ENCODE data around the gene PIP5K1B.

DNA sequence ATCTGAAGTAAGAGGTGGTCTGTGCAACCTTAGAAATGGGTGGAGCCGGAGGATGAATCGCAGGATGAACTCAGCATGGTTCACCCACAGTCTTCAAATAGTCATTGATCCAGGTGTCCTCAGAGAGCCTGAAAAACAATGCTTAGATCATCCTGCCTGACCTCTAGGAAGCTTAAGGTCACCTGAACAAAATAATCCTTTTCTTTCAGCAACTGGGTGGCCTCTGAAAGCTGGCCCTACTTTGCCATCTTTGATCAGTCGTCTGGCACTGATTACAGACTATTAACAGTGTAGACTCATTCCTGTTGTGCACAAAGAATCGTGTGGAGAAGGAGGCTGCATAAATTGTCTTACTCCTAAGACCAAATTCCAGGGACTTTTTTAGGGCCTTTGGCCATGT is 50.7 kb downstream of the PIP5K1B start:
- TF ChIP-seq CTCF (IDR thresholded peaks at IDR 0.05; ENCODE audit: borderline replicate concordance, extremely low read depth, low read length, poor library complexity, severe bottlenecking) = no peak
- TF ChIP-seq EZH2 (IDR thresholded peaks at IDR 0.05; ENCODE audit: borderline replicate concordance, low read depth, low read length, severe bottlenecking) = no peak
